Lower lobe of right lung (tissue), 2 donors: Measurements from ENCODE around the gene NOS1AP. TPM values are rescaled to one million over a fixed set of nuclear protein-coding genes. Genes with fewer than 3 reads are reported as not detected.

Source experiments
- ATAC-seq, 2 donors: fragments of 200-7000 bp; cut with Tn5 transposase; one replicate each; pipeline ENCODE4 v1.9.1; 2020 to 2022; ENCODE audit warnings: mild to moderate bottlenecking in 2 of 2, moderate library complexity in 2 of 2
- DNase-seq: peaks from one replicate; pipeline ENCODE4 v3.0.0-alpha.2; 2020
- H3K27ac ChIP-seq: fragments of 200-600 bp; one replicate; pipeline ENCODE4 v1.8.0; 2022
- H3K27me3 ChIP-seq: fragments of 200-600 bp; one replicate; pipeline ENCODE4 v1.8.0; 2022; ENCODE audit warnings: low read depth
- H3K36me3 ChIP-seq: fragments of 200-600 bp; one replicate; pipeline ENCODE4 v1.8.0; 2022; ENCODE audit warnings: mild to moderate bottlenecking
- H3K4me1 ChIP-seq: fragments of 200-600 bp; one replicate; pipeline ENCODE4 v1.8.0; 2022
- H3K4me3 ChIP-seq: fragments of 200-600 bp; one replicate; pipeline ENCODE4 v1.8.0; 2022; ENCODE audit warnings: mild to moderate bottlenecking
- H3K9me3 ChIP-seq: fragments of 200-600 bp; one replicate; pipeline ENCODE4 v1.8.0; 2022
- CTCF ChIP-seq: fragments of 200-600 bp; IDR thresholded peaks from one replicate; pipeline ENCODE4 v1.8.0; 2022; ENCODE audit warnings: antibody characterized with exemption, mild to moderate bottlenecking
- intact Hi-C: fragments of 100-400 bp; cut with DNase I; formaldehyde crosslinking; loops from one replicate; pipeline ENCODE4 v1.11.0; 2022
- total RNA-seq: library from RNA; stranded (reverse); fragmentation: NEBNext Ultra II Directional; extraction: Animal tissue kit (Norgen Biotek cat#: 25700); gene quantifications from one replicate; pipeline ENCODE4 v1.2.1, GENCODE V29; 2021
- donor health status: DM: no; HTN: yes; CAD: no; lungs with severe emphysema.

The NOS1AP gene
- total RNA-seq, 1 donor from 2014 or later, result 3.6 TPM

- intact Hi-C loops, result no loop called here
- H3K27me3 ChIP-seq, result no peaks in the 10 kb centered on the region
Measured at GRCh38 chr1:162233066-162233465, 163.6 kb downstream of the NOS1AP start.

GRCh38 chr1:162233937-162234336, 164.4 kb downstream of the NOS1AP start:
- no peak for ATAC-seq
- H3K9me3 ChIP-seq, result no peaks in the 10 kb centered on the region
- intact Hi-C loops, result no loop called here
- no peak for DNase-seq
- no peak overlapping the region for H3K27ac ChIP-seq
- no peaks in the 10 kb centered on the region for H3K36me3 ChIP-seq
- TF ChIP-seq CTCF, result no peak
- H3K27me3 ChIP-seq, result no peaks in the 10 kb centered on the region
- no peak overlapping the region for H3K4me3 ChIP-seq
- peaks cover 19% of the 10 kb centered on the region for H3K4me1 ChIP-seq

More at GRCh38 chr1:162233066-162233465, 163.6 kb downstream of the NOS1AP start:
- Histone ChIP-seq H3K36me3 (no peaks in the 10 kb centered on the region), H3K27ac (no peak overlapping the region), H3K4me1 (peaks cover 19% of the 10 kb centered on the region), H3K4me3 (no peak overlapping the region), H3K9me3 (no peaks in the 10 kb centered on the region)
- no peak for TF ChIP-seq CTCF
- ATAC-seq, result no peak
- DNase-seq, result no peak

- no peak for TF ChIP-seq CTCF
- intact Hi-C loops, result no loop called here
- Histone ChIP-seq H3K4me1 (peaks cover 15% of the 10 kb centered on the region), H3K27ac (no peak overlapping the region), H3K36me3 (no peaks in the 10 kb centered on the region), H3K9me3 (no peaks in the 10 kb centered on the region), H3K27me3 (no peaks in the 10 kb centered on the region), H3K4me3 (no peak overlapping the region)
- ATAC-seq (no peak), DNase-seq (no peak)
Measured at GRCh38 chr1:162234571-162234970, 165.1 kb downstream of the NOS1AP start.

- Histone ChIP-seq H3K4me1 (peaks cover 8% of the 10 kb centered on the region), H3K4me3 (no peak overlapping the region), H3K27ac (no peak overlapping the region), H3K27me3 (no peaks in the 10 kb centered on the region), H3K36me3 (no peaks in the 10 kb centered on the region), H3K9me3 (no peaks in the 10 kb centered on the region)
- ATAC-seq (peak; percentile 22 to 63), DNase-seq (no peak)
- intact Hi-C loops, result no loop called here
- TF ChIP-seq CTCF, result no peak
Measured at GRCh38 chr1:162235241-162235800, 165.8 kb downstream of the NOS1AP start.

GRCh38 chr1:162236201-162236600, 166.7 kb downstream of the NOS1AP start:
- no peak overlapping the region for H3K27ac ChIP-seq
- ATAC-seq, result peak; percentile 29 to 34

More at GRCh38 chr1:162236201-162236600, 166.7 kb downstream of the NOS1AP start:
- no peak for DNase-seq
- Histone ChIP-seq H3K27me3 (no peaks in the 10 kb centered on the region), H3K36me3 (no peaks in the 10 kb centered on the region), H3K4me3 (no peak overlapping the region), H3K9me3 (no peaks in the 10 kb centered on the region), H3K4me1 (no peaks in the 10 kb centered on the region)
- TF ChIP-seq CTCF, result no peak
- intact Hi-C loops, result no loop called here
